ENCODE data around the gene ODAPH. TPM values are rescaled to one million over a fixed set of nuclear protein-coding genes. Genes with fewer than 3 reads are reported as not detected.

The ODAPH gene
- polyA plus RNA-seq, 6 donors from 2014 or later = not detected

DNA sequence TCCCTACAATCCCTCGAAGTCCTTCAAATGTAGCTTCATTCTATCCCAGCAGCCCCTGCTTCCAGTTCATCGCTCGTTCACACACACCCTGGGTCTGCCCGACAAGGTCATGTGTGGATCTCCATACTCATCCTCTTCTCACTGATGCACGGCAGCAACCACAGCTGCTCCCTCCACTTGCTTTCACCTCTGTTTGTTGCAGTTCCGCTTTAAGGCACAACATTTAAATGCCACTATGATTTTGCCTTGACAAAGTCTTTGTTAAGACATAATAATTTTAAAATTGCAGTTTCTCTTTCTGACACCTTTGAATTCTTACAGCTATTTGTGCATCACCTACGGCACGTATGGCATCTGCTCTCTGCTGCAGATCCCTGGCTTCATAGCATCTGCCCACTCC lies 1.8 kb downstream of the ODAPH start:
- H3K4me1 Mint-ChIP-seq = no peaks in the 10 kb centered on the region
- no peak overlapping the region for H3K27ac Mint-ChIP-seq
- ATAC-seq (ENCODE audit: low read depth in 2 of 2) = no peak
- H3K4me3 Mint-ChIP-seq = no peak overlapping the region
- no peaks in the 10 kb centered on the region for H3K36me3 Mint-ChIP-seq
- H3K27me3 Mint-ChIP-seq = peaks cover 8 to 35% (median 34%) of the 10 kb centered on the region in 3 donors
- no peaks in the 10 kb centered on the region for H3K9me3 Mint-ChIP-seq
- DNase-seq = no peak

- no peaks in the 10 kb centered on the region for H3K9me3 Mint-ChIP-seq
- DNase-seq = no peak
- peaks cover 0 to 4% of the 10 kb centered on the region in 2 donors for H3K36me3 Mint-ChIP-seq
- H3K27me3 Mint-ChIP-seq = peaks cover 0 to 41% (median 29%) of the 10 kb centered on the region in 3 donors
- no peak overlapping the region for H3K27ac Mint-ChIP-seq
- H3K4me3 Mint-ChIP-seq = no peak overlapping the region
- no peak for ATAC-seq (ENCODE audit: low read depth in 2 of 2)
- no peaks in the 10 kb centered on the region for H3K4me1 Mint-ChIP-seq
Observed at GRCh38 chr4:75561789-75562188, 5.9 kb downstream of the ODAPH start.

- peaks cover 0 to 30% (median 17%) of the 10 kb centered on the region in 3 donors for H3K27me3 Mint-ChIP-seq
- no peak for ATAC-seq (ENCODE audit: low read depth in 2 of 2)
- peaks cover 6 to 10% (median 9%) of the 10 kb centered on the region in 3 donors for H3K4me1 Mint-ChIP-seq
- DNase-seq = no peak
- peaks cover 0 to 2% (median 0%) of the 10 kb centered on the region in 7 donors for H3K9me3 Mint-ChIP-seq
- H3K4me3 Mint-ChIP-seq = no peak overlapping the region
- H3K36me3 Mint-ChIP-seq = peaks cover 0 to 4% of the 10 kb centered on the region in 2 donors
- no peak overlapping the region for H3K27ac Mint-ChIP-seq
Observed at GRCh38 chr4:75564023-75564422, 8.2 kb downstream of the ODAPH start.

GRCh38 chr4:75565481-75565880 lies 9.6 kb downstream of the ODAPH start:
- Mint-ChIP-seq H3K27ac (no peak overlapping the region), H3K4me3 (no peak overlapping the region)
- ATAC-seq (ENCODE audit: low read depth in 2 of 2) = no peak

GRCh38 chr4:75566911-75567310 lies 11.0 kb downstream of the ODAPH start:
- Mint-ChIP-seq H3K36me3 (peaks cover 0 to 4% of the 10 kb centered on the region in 2 donors), H3K27me3 (peaks cover 0 to 13% (median 9%) of the 10 kb centered on the region in 3 donors), H3K4me1 (peaks cover 6 to 10% (median 9%) of the 10 kb centered on the region in 3 donors), H3K4me3 (no peak overlapping the region), H3K9me3 (peaks cover 0 to 2% (median 0%) of the 10 kb centered on the region in 7 donors), H3K27ac (no peak overlapping the region)
- DNase-seq (no peak), ATAC-seq (ENCODE audit: low read depth in 2 of 2) (no peak)

More at GRCh38 chr4:75565481-75565880, 9.6 kb downstream of the ODAPH start:
- no peak for DNase-seq
- Mint-ChIP-seq H3K9me3 (peaks cover 0 to 2% (median 0%) of the 10 kb centered on the region in 7 donors), H3K4me1 (peaks cover 6 to 10% (median 9%) of the 10 kb centered on the region in 3 donors), H3K36me3 (peaks cover 0 to 4% of the 10 kb centered on the region in 2 donors), H3K27me3 (peaks cover 0 to 18% (median 6%) of the 10 kb centered on the region in 3 donors)

- H3K9me3 Mint-ChIP-seq = peaks cover 0 to 2% (median 0%) of the 10 kb centered on the region in 7 donors
- H3K27ac Mint-ChIP-seq = peak overlapping the region in 2 of 6 donors; percentile 15 to 35
- peak overlapping the region in 1 of 8 donors; percentile 10 for H3K4me3 Mint-ChIP-seq
- ATAC-seq (ENCODE audit: low read depth in 2 of 2) (no peak), DNase-seq (no peak)
- H3K36me3 Mint-ChIP-seq = peaks cover 0 to 4% of the 10 kb centered on the region in 2 donors
- H3K4me1 Mint-ChIP-seq = peaks cover 6 to 10% (median 9%) of the 10 kb centered on the region in 3 donors
- H3K27me3 Mint-ChIP-seq = peaks cover 0 to 10% (median 6%) of the 10 kb centered on the region in 3 donors
Observed at GRCh38 chr4:75567725-75568124, 11.9 kb downstream of the ODAPH start.

DNA sequence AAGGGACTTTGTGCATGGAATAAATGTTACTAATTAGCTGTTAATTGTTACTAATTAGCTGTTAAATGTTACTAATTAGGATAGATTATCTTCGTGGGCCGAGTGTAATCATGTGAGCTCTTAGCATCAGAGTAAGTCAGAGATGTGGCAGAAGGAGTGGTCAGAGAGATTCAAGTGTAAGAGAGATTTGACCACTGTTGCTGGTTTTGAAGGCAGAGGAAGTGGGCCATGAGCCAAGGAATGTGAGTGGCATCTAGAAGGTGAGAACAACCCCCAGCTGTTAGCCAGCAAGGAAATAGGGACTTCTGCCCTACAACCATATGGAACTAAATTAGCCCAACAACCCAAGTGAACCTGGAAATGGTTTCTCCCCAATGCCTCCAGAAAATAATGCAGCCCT lies 28.2 kb downstream of the ODAPH start:
- ATAC-seq (ENCODE audit: low read depth in 2 of 2) (no peak), DNase-seq (no peak)
- H3K4me3 Mint-ChIP-seq = no peak overlapping the region
- H3K4me1 Mint-ChIP-seq = no peaks in the 10 kb centered on the region
- H3K27me3 Mint-ChIP-seq = peaks cover 11 to 46% (median 27%) of the 10 kb centered on the region in 3 donors
- peaks cover 0 to 21% (median 7%) of the 10 kb centered on the region in 7 donors for H3K9me3 Mint-ChIP-seq
- no peak overlapping the region for H3K27ac Mint-ChIP-seq
- H3K36me3 Mint-ChIP-seq = peaks cover 0 to 8% of the 10 kb centered on the region in 2 donors

- no peaks in the 10 kb centered on the region for H3K27me3 Mint-ChIP-seq
- H3K4me1 Mint-ChIP-seq = no peaks in the 10 kb centered on the region
- H3K36me3 Mint-ChIP-seq = no peaks in the 10 kb centered on the region
- no peaks in the 10 kb centered on the region for H3K9me3 Mint-ChIP-seq
- no peak overlapping the region for H3K27ac Mint-ChIP-seq
- H3K4me3 Mint-ChIP-seq = no peak overlapping the region
- DNase-seq (no peak), ATAC-seq (ENCODE audit: low read depth in 2 of 2) (no peak)
Observed at GRCh38 chr4:75593393-75593792, 37.5 kb downstream of the ODAPH start.

DNA sequence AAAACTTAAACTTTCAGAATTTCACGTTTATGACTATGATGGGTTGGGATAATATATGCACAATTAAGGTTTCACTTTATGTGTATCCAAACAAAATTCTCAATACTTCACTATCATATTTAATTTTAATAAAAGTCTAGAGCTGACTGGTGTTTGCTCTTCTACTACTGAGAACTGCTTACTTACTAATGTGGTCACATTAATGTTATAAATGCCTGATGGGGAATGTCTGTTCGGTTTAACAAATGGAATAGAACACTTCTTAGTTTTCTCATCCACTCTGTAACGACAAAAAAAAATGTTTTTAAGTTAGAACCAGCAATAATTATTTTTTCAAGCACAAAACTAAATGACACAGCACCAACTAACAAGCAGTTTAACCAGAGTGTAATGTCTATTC lies 40.2 kb downstream of the ODAPH start:
- ATAC-seq (ENCODE audit: low read depth in 2 of 2) (no peak), DNase-seq (no peak)
- H3K4me3 Mint-ChIP-seq = no peak overlapping the region
- no peak overlapping the region for H3K27ac Mint-ChIP-seq
- H3K4me1 Mint-ChIP-seq = no peaks in the 10 kb centered on the region
- no peaks in the 10 kb centered on the region for H3K36me3 Mint-ChIP-seq
- no peaks in the 10 kb centered on the region for H3K9me3 Mint-ChIP-seq
- peaks cover 0 to 16% (median 6%) of the 10 kb centered on the region in 3 donors for H3K27me3 Mint-ChIP-seq

GRCh38 chr4:75598390-75598789 lies 42.5 kb downstream of the ODAPH start:
- Mint-ChIP-seq H3K27me3 (peaks cover 0 to 16% (median 6%) of the 10 kb centered on the region in 3 donors), H3K4me3 (no peak overlapping the region), H3K4me1 (no peaks in the 10 kb centered on the region), H3K36me3 (no peaks in the 10 kb centered on the region), H3K9me3 (no peaks in the 10 kb centered on the region), H3K27ac (no peak overlapping the region)
- no peak for ATAC-seq (ENCODE audit: low read depth in 2 of 2)
- no peak for DNase-seq

DNA sequence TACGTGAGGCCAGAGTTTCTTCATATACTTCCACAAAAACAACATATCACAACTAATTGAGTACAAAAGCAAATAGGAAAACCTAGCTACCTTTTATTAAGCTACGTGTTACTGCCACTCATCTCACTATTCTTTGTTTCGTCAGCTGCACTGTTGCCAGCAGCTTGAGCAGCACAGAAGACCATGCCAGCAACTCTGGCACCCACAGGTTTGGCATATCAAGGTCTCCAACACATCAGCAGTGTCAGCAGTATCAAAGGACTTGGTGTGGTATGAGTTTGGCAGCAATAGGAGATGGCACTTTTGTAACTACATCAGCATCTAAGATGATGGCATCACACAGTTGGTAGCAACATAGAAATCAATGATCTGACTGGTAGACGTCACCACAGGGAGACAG lies 43.8 kb downstream of the ODAPH start:
- no peak for DNase-seq
- Mint-ChIP-seq H3K27ac (no peak overlapping the region), H3K4me1 (no peaks in the 10 kb centered on the region), H3K36me3 (no peaks in the 10 kb centered on the region), H3K27me3 (peaks cover 0 to 16% (median 6%) of the 10 kb centered on the region in 3 donors), H3K9me3 (no peaks in the 10 kb centered on the region), H3K4me3 (no peak overlapping the region)
- no peak for ATAC-seq (ENCODE audit: low read depth in 2 of 2)

DNA sequence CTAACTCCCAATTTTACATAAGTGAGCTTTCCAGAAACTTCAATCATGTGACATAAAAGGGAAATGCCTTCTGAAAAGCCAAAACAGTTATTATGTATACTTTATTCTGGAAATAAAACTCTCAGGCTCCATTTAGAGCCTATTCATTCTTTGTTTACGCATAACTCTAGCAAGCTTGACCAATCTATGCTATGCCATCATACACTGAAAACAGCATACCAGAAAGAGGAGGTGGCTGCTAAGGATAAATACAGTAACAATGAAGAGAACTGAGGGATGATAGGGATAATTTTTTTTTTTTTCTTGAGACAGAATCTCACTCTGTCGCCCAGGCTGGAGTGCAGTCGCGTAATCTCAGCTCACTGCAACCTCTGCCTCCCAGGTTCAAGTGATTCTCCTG lies 50.1 kb downstream of the ODAPH start:
- peaks cover 0 to 1% (median 0%) of the 10 kb centered on the region in 7 donors for H3K9me3 Mint-ChIP-seq
- ATAC-seq (ENCODE audit: low read depth in 2 of 2) (no peak), DNase-seq (no peak)
- no peak overlapping the region for H3K27ac Mint-ChIP-seq
- no peaks in the 10 kb centered on the region for H3K4me1 Mint-ChIP-seq
- H3K4me3 Mint-ChIP-seq = no peak overlapping the region
- H3K36me3 Mint-ChIP-seq = peaks cover 0 to 7% of the 10 kb centered on the region in 2 donors
- peaks cover 0 to under 1% (median 0%) of the 10 kb centered on the region in 3 donors for H3K27me3 Mint-ChIP-seq

DNA sequence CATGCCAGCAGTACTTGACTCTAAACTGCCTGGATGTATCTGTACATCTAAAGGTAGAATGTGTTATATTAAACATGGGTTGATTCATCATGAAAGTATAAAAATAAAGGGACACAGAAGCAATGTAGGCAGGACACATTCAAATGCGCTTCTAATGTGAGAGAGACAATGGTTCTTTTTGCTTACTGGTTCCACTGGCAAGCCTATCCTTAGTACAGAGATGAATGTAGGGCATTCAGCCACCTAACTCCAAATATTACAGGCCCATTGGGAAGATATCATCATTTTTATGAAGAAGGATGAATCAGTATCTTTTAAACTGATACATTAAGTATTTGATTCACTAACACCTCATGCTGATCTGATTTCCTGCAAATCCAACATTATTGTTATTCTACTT lies 56.4 kb downstream of the ODAPH start:
- no peak overlapping the region for H3K4me3 Mint-ChIP-seq

More for the DNA sequence above, 56.4 kb downstream of the ODAPH start:
- DNase-seq = no peak
- Mint-ChIP-seq H3K27ac (no peak overlapping the region), H3K36me3 (peaks cover 0 to 6% of the 10 kb centered on the region in 2 donors), H3K27me3 (peaks cover 0 to 10% (median 0%) of the 10 kb centered on the region in 3 donors), H3K9me3 (peaks cover 0 to 5% (median 2%) of the 10 kb centered on the region in 7 donors), H3K4me1 (peaks cover 0 to 5% (median 2%) of the 10 kb centered on the region in 3 donors)
- no peak for ATAC-seq (ENCODE audit: low read depth in 2 of 2)
